ENCODE results near the gene SYNGR2.

The SYNGR2 gene

GRCh38 chr17:78144736-78145641, 23.4 kb upstream of the SYNGR2 start:
- Mint-ChIP-seq H3K9me3 (no peaks in the 10 kb centered on the region), H3K27ac (no peak overlapping the region), H3K4me1 (peaks cover 50% of the 10 kb centered on the region), H3K4me3 (no peak overlapping the region), H3K27me3 (no peaks in the 10 kb centered on the region), H3K36me3 (ENCODE audit: low read depth) (peaks cover 9% of the 10 kb centered on the region)
- ATAC-seq (no peak), DNase-seq (no peak)

GRCh38 chr17:78146471-78146869, 21.9 kb upstream of the SYNGR2 start:
- no peak for DNase-seq
- no peaks in the 10 kb centered on the region for H3K9me3 Mint-ChIP-seq
- no peak overlapping the region for H3K4me3 Mint-ChIP-seq
- H3K4me1 Mint-ChIP-seq = peaks cover 42% of the 10 kb centered on the region
- H3K27me3 Mint-ChIP-seq = no peaks in the 10 kb centered on the region
- H3K27ac Mint-ChIP-seq = peak overlapping the region; percentile 69
- peaks cover 2% of the 10 kb centered on the region for H3K36me3 Mint-ChIP-seq (ENCODE audit: low read depth)
- no peak for ATAC-seq

GRCh38 chr17:78146881-78147280, 21.5 kb upstream of the SYNGR2 start:
- H3K4me1 Mint-ChIP-seq = peaks cover 38% of the 10 kb centered on the region
- H3K4me3 Mint-ChIP-seq = no peak overlapping the region
- peak overlapping the region; percentile 69 for H3K27ac Mint-ChIP-seq
- ATAC-seq = no peak
- no peaks in the 10 kb centered on the region for H3K27me3 Mint-ChIP-seq
- DNase-seq = no peak
- H3K36me3 Mint-ChIP-seq (ENCODE audit: low read depth) = no peaks in the 10 kb centered on the region
- H3K9me3 Mint-ChIP-seq = no peaks in the 10 kb centered on the region

GRCh38 chr17:78147315-78147998, 20.9 kb upstream of the SYNGR2 start:
- H3K36me3 Mint-ChIP-seq (ENCODE audit: low read depth) = no peaks in the 10 kb centered on the region
- H3K4me3 Mint-ChIP-seq = no peak overlapping the region
- H3K9me3 Mint-ChIP-seq = no peaks in the 10 kb centered on the region
- ATAC-seq = peak; percentile 29
- H3K27ac Mint-ChIP-seq = peak overlapping the region; percentile 69
- no peak for DNase-seq
- H3K4me1 Mint-ChIP-seq = peaks cover 33% of the 10 kb centered on the region
- no peaks in the 10 kb centered on the region for H3K27me3 Mint-ChIP-seq

GRCh38 chr17:78148286-78149016, 19.9 kb upstream of the SYNGR2 start:
- no peak for ATAC-seq
- H3K9me3 Mint-ChIP-seq = no peaks in the 10 kb centered on the region
- H3K36me3 Mint-ChIP-seq (ENCODE audit: low read depth) = no peaks in the 10 kb centered on the region
- peak overlapping the region; percentile 35 for H3K27ac Mint-ChIP-seq
- DNase-seq = no peak
- no peaks in the 10 kb centered on the region for H3K27me3 Mint-ChIP-seq
- H3K4me3 Mint-ChIP-seq = no peak overlapping the region
- peaks cover 31% of the 10 kb centered on the region for H3K4me1 Mint-ChIP-seq

GRCh38 chr17:78151514-78152008, 16.8 kb upstream of the SYNGR2 start:
- H3K36me3 Mint-ChIP-seq (ENCODE audit: low read depth) = no peaks in the 10 kb centered on the region
- H3K27me3 Mint-ChIP-seq = no peaks in the 10 kb centered on the region
- DNase-seq = no peak
- H3K4me1 Mint-ChIP-seq = peaks cover 27% of the 10 kb centered on the region
- no peak overlapping the region for H3K27ac Mint-ChIP-seq
- ATAC-seq = no peak
- H3K9me3 Mint-ChIP-seq = no peaks in the 10 kb centered on the region
- H3K4me3 Mint-ChIP-seq = no peak overlapping the region

GRCh38 chr17:78154903-78155811, 13.2 kb upstream of the SYNGR2 start:
- Mint-ChIP-seq H3K36me3 (ENCODE audit: low read depth) (no peaks in the 10 kb centered on the region), H3K27ac (peak overlapping the region; percentile 60), H3K27me3 (no peaks in the 10 kb centered on the region), H3K4me1 (peaks cover 16% of the 10 kb centered on the region), H3K9me3 (no peaks in the 10 kb centered on the region), H3K4me3 (no peak overlapping the region)
- ATAC-seq (peak; percentile 74), DNase-seq (peak; percentile 34)

- ATAC-seq = peak; percentile 70
- no peaks in the 10 kb centered on the region for H3K36me3 Mint-ChIP-seq (ENCODE audit: low read depth)
- no peak for DNase-seq
- H3K4me3 Mint-ChIP-seq = no peak overlapping the region
- no peaks in the 10 kb centered on the region for H3K27me3 Mint-ChIP-seq
- no peaks in the 10 kb centered on the region for H3K9me3 Mint-ChIP-seq
- H3K4me1 Mint-ChIP-seq = peaks cover 14% of the 10 kb centered on the region
- H3K27ac Mint-ChIP-seq = peak overlapping the region; percentile 33
Observed at GRCh38 chr17:78159575-78160158, 8.7 kb upstream of the SYNGR2 start.

GRCh38 chr17:78163881-78164747, 4.3 kb upstream of the SYNGR2 start:
- no peaks in the 10 kb centered on the region for H3K27me3 Mint-ChIP-seq
- H3K27ac Mint-ChIP-seq = no peak overlapping the region
- H3K4me1 Mint-ChIP-seq = peaks cover 9% of the 10 kb centered on the region
- H3K36me3 Mint-ChIP-seq (ENCODE audit: low read depth) = no peaks in the 10 kb centered on the region
- H3K4me3 Mint-ChIP-seq = no peak overlapping the region
- ATAC-seq (no peak), DNase-seq (no peak)
- no peaks in the 10 kb centered on the region for H3K9me3 Mint-ChIP-seq

- Mint-ChIP-seq H3K27ac (no peak overlapping the region), H3K4me3 (no peak overlapping the region), H3K27me3 (no peaks in the 10 kb centered on the region), H3K36me3 (ENCODE audit: low read depth) (no peaks in the 10 kb centered on the region), H3K4me1 (peaks cover 7% of the 10 kb centered on the region), H3K9me3 (no peaks in the 10 kb centered on the region)
- DNase-seq = no peak
- no peak for ATAC-seq
Observed at GRCh38 chr17:78164748-78165607, 3.4 kb upstream of the SYNGR2 start.

- H3K27me3 Mint-ChIP-seq = no peaks in the 10 kb centered on the region
Observed at GRCh38 chr17:78166416-78166815, 2.0 kb upstream of the SYNGR2 start.

More at GRCh38 chr17:78166416-78166815, 2.0 kb upstream of the SYNGR2 start:
- Mint-ChIP-seq H3K36me3 (ENCODE audit: low read depth) (peaks cover 3% of the 10 kb centered on the region), H3K4me3 (no peak overlapping the region), H3K27ac (no peak overlapping the region), H3K9me3 (no peaks in the 10 kb centered on the region), H3K4me1 (peaks cover 16% of the 10 kb centered on the region)
- DNase-seq = no peak
- no peak for ATAC-seq

Data from activated naive CD8-positive, alpha-beta T cell treated with anti-CD3 and anti-CD28 coated beads, Interleukin-2, amount 50 U/mL, for 24 hours (primary cell).